Heart left ventricle (tissue), 13 donors: Measurements from ENCODE around the gene ZFP36.

Experiments used
- POLR2A ChIP-seq, 2 donors: fragments of 450-650 bp; IDR thresholded peaks; one replicate each; pipeline ENCODE4 v1.6.1; 2017; ENCODE audit warnings: antibody characterized with exemption in 2 of 2, mild to moderate bottlenecking in 2 of 2, moderate library complexity in 2 of 2
- TF ChIP-seq, protein P1 (sequence below), 12 donors: fragments of 200-600 bp; sonication (generic) in 4 of 12; IDR thresholded peaks; one replicate each; pipeline versions ENCODE4 v1.5.0 to v1.8.0; 2018 to 2022; ENCODE audit warnings: antibody characterized with exemption in 12 of 12, mild to moderate bottlenecking in 5 of 12
- donor health status: ischemic (EF 13 %, LVEDD 7.1; RV severe dilation, severe dysfunction).
- donor health status: DM: no; HTN: yes; CAD: no.
- donor health status: DM: no; HTN: no; CAD: no.
- donor health status: ischemic (EF 25% LVEDD 6.9; RV normal size, moderate dysfunction).
- donor health status: ischemic (EF 25% LVEDD 5.7; RV mildly dilated, moderate dysfunction).
- donor health status: ischemic (EF 35%, LVEDD 5.7; RV mildly dilated, moderate dysfunction).
- donor health status: nonischemic (EF 11% LVEDD 7.7; RV severe dilation, severe dysfunction).
- donor health status: DM: yes; HTN: yes; CAD: no.
- donor health status: PGD.
- donor health status: ischemic (EF 29% LVEDD 5.4; RV normal size, mild dysfunction).
- donor health status: nonischemic (EF 23%, LVEDD 6.1; RV moderate dilation, normal function).

- no peak for TF ChIP-seq POLR2A (IDR thresholded peaks at IDR 0.05)
- TF ChIP-seq, protein P1, sequence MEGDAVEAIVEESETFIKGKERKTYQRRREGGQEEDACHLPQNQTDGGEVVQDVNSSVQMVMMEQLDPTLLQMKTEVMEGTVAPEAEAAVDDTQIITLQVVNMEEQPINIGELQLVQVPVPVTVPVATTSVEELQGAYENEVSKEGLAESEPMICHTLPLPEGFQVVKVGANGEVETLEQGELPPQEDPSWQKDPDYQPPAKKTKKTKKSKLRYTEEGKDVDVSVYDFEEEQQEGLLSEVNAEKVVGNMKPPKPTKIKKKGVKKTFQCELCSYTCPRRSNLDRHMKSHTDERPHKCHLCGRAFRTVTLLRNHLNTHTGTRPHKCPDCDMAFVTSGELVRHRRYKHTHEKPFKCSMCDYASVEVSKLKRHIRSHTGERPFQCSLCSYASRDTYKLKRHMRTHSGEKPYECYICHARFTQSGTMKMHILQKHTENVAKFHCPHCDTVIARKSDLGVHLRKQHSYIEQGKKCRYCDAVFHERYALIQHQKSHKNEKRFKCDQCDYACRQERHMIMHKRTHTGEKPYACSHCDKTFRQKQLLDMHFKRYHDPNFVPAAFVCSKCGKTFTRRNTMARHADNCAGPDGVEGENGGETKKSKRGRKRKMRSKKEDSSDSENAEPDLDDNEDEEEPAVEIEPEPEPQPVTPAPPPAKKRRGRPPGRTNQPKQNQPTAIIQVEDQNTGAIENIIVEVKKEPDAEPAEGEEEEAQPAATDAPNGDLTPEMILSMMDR (IDR thresholded peaks at IDR 0.05), result no peak
Observed at GRCh38 chr19:39420769-39421168, 14.1 kb downstream of the ZFP36 start.
